GM21786 (cell line): ENCODE data around the gene CNN2.

Experiments
- ATAC-seq: cut with Tn5 transposase; IDR thresholded peaks from one replicate; pipeline ENCODE4 v1.9.1; 2021; ENCODE audit not compliant: unreplicated experiment

The CNN2 gene

DNA sequence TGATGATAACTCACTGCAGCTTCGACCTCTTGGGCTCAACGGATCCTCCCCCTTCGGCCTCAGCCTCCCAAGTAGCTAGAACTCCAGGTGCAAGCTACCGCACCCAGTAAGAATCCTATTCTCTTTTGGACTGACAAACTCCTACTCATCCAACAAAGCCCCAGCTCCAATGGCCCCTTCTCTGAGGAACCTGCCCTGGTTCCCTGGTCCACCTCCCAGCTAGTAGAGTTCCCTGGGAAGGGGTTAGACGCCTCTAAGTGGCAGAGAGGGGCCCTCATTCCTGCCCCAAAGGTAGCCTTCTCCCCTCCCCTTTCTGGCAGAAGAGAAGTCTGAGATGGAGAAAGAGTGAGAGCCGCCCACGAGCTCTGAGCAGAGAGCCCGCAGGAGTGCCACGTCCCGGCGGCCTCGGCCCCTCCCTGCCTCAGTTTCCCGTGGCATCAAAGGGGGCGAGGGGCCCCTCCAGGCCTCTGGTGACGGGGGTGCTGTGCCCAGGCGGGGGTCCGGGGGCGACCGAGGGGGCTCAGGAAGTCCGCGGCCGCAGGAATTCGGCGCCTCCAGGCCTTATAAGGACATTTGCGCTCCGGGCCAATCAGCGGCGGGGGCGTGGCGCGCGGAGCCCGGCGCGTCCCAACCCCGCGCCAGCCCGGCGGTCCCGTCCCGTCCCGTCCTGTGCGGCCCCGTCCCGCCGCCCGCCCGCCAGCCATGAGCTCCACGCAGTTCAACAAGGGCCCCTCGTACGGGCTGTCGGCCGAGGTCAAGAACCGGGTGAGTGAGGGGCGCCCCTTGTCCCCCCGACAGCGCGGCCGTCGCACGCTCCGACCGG, at the start of gene CNN2:
Gene CNN2, plus strand, starts transcription at position 649 of the 823 bp plus-strand sequence. Its CDS starts 54 bp downstream, at position 703.
- no peak for ATAC-seq

DNA sequence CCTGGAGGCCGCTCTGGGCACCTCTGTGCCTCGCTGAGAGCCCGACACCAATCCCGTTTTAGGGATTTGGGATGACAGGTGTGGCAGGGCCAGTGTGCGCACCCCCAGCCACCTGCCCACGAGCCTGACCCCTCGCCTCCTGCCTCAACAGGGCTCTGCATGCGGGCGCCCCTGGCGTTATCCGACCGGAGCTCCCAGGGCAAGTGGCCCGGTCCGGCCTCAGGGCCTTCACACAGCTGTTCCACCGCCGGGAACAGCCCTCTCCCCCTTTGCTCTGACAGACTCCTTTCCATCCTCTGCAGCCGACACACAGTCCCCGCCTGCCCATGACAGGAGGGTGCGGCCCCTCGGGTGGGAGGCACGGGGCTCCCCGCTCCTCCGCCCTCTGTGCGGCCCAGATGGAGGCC, 49.3 kb upstream of the CNN2 start:
- ATAC-seq, result no peak

DNA sequence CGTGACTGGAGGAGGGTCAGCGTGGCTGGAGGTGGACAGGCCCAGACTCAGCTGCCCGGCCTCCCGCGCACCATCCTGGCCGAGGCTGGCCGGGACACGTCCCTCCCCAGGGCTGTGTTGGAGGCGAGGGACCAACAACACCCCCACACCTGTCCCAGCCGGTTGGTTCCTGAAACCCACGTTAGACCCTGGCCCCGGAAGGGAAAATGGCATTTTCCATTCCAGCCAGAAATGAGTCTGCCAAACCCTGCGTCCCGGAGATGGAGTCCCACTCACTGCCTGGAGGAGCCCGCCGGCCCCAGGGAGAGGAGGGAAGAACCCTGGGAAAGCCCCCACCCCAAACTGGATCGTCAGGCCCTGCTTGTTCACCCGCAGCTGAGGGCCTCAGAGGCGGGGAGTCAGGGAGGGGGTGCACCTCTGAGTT, 47.1 kb upstream of the CNN2 start:
- no peak for ATAC-seq

DNA sequence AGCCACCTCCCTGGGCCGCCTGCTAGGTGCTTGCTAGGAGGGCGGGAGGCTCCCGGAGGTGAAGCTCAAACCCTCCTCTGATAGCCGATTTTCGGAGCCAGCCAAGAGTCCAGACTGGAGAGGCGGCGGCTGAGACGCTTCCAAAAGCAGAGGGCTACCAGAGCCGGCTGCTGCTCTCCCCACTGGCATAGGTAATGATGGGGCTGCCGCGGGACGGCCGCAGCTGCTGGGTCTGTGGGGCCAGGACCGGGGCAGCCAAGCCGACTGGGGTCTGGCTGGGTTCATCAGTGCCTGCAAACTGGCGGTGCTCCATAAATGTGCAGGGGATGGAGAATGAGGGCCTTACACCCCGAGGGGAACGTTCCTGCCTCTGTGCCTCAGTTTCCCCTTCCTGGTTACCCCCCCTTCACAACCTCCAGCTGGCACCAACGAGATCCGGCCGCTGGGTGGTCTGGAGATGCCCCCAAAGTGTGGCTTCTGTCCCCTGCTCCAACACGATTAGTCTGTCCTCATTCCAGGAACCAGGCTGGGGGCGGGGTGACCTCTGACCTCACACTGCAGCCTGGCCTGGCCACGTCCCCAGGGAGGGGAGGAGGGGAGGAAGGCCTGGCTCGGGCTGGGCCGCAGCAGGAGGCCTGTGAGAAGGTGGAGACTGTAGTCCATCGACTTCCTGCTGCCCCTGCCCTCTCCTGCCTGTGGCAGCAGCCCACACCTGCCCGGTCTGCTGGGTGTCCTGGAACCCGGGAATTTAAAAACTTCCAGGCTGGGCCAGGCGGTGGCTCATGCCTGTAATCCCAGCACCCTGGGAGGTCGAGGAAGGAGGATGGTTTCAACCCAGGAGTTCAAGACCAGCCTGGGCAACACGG, 46.0 kb upstream of the CNN2 start:
- ATAC-seq, result no peak

DNA sequence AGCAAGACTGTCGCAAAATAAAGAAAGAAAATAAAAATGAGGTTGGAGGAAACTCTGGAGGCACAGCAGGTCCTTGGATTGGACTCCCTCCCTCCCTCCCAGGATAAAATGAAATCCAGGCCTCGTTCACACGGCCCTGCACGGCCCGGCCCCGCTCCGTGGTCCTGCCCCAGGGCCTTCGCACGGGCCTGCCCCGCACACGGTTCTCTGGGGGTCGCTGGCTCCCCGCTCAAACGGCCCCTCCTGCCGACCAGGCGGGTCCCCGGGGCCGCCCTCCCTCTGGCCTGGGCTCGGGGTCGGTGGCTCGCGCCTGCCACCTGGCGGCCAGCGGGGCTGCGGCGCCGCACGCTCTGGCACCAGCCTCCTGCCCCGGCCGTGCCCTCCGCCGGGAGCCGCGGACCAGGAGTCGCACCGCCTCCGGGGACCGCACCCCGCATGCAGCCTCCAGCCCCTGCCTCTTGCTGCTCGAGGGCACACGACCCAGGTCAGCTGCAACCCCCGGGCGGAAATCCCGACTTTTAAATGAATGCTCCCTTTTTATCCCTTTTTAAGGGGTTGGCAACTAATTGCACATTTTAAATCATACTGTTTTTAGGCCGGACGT, 43.7 kb upstream of the CNN2 start:
- no peak for ATAC-seq

DNA sequence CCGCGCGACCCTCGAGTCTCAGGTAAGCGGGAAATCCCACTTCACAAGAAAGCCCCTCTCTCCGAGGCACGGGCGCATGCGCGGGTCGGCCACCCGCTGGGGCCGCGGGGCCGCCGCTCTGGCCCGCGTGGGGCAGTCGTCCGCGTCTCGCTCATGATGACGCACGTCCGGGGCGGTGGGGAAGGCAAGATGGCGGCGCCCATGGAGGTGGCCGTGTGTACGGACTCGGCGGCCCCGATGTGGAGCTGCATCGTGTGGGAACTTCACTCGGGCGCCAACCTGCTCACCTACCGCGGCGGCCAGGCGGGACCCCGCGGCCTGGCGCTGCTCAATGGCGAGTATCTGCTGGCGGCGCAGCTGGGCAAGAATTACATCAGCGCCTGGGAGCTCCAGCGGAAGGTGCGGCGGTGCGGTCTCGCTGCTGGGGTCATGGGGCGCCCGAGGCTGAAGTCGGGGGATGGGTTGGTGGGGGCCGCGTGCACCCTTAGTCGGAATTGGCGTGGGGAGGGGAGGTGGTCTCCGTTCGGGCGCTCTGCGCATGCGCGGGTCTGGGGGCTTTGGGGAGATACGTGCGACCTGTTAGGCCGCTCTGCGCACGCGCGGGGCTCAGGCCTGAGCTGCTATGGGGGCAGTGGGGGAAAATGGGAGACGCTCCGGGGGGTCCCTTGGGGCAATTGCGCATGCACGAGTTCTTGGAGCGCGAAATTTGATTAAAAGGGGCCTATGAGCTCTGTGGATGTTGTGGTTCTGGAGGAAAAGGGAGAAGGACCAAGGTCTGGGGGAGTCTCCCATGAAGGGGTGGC, 42.0 kb upstream of the CNN2 start, which contains the start of gene WDR18:
Gene WDR18, plus strand, starts transcription at position 181 of the 803 bp plus-strand sequence. Its CDS starts 9 bp downstream, at position 190.
- ATAC-seq, result no peak

DNA sequence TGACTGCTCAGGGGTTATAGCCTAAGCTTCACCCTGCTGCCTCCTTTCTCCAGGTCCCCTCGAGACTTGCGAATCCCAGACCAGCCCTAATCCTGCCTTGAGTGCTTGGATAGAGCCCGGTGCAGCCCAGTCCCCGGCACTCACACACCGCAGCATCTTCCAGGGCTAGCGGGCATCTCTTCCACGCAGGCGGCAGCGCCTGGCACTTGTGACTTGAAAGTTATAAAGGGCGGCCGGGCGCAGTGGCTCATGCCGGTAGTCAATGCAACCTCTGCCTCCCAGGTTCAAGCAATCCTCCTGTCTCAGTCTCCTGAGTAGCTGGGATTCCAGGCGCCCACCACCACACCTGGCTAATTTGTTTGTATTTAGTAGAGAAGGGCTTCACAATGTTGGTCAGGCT, 40.3 kb upstream of the CNN2 start:
- no peak for ATAC-seq

DNA sequence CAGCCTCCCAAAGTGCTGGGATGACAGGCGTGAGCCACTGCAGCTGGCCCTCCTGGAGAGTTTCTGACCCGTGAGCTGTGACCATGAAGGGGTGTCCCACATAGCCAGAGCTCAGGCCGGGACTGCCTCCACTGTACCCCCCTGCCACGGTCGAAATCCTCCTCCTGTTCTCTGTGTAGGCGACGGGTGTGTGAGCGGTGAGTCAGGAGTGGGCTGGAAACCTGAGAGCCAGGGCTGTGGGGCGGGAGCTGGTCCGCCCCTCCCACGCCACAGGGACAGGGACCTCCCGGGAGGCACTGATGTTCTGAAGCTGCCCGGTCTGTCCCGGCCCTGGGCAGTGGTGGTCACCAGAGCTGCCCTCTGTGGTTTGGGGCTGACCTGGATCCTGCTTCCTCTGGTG, 38.3 kb upstream of the CNN2 start:
- no peak for ATAC-seq

DNA sequence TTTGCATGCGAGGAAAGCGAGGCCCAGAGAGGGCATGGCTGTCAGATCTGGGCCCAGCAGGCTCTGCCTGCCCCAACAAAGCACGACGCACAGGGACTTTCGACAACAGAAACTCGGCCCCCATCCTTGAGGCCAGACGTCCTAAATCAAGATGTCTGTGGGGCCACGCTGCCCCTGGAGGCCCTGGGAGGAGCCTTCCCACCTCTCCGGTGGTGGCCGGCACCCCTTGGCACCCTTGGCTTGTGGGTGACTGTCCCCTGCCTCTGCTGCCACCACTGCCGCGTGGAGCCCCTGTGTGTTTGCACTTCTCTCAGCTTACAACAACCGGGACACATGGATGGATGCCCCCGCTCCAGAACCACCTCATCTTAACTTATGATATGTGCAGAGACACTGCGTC, 37.9 kb upstream of the CNN2 start:
- no peak for ATAC-seq

DNA sequence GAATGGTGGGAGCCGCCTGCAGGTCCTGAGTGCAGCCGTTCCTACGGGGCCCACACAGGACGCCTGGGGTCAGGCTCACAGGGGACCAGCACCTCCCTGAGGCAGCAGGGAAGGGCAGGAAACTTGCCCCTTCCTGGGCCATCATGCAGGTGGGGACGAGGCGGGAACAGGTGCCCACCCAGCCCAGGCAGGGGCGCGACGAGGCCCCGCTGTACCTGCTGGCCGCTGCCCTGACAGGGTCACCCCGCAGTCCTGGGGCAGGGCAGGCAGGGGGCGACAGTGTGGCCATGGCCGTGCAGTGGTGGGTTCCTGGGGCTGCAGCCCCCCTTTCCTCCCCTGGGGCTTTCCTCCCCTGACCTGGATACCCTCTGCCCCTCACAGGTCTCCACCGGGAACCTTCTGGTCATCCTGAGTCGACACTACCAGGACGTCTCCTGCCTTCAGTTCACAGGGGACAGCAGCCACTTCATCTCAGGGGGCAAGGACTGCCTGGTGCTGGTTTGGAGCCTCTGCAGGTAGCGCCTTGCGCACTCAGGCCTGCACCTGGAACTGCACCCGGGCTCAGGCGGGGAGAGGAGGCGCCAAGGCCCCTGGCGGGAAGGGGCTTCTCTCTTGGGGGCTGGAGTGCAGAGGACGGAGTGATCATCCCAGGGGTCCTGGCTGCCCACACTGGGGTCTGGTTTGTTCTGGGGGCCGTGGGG, 36.9 kb upstream of the CNN2 start:
- ATAC-seq, result no peak

DNA sequence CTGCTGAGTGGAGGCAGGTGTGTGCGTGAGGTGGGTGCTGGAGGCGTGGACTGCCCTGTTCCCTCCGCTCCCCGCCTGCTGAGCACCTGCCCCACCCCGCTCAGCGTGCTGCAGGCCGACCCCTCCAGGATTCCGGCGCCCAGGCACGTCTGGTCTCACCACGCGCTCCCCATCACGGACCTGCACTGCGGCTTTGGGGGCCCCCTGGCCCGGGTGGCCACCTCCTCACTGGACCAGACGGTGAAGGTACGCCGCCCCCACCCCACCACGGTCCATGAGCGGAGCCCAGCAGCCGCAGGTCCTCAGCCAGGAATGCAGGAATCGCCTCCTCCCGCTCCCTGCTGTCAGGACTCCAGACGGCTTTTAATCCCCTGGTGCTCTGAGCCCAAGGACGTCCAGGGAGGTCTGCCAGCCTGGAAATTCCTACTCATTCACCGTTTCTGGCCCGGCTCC, 36.3 kb upstream of the CNN2 start:
- no peak for ATAC-seq

DNA sequence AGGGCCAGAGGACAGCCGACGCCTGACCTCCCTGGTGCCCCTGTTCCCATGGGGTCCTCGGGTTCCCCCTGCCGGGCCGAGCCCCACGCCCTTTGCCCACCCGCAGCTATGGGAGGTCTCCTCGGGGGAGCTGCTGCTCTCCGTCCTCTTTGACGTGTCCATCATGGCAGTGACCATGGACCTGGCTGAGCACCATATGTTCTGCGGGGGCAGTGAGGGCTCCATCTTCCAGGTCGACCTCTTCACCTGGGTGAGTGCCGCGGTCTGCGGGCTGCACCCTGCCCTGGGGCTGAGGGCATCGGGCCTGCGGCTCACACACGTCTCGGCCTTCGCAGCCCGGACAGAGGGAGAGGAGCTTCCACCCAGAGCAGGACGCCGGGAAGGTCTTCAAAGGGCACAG, 35.7 kb upstream of the CNN2 start:
- no peak for ATAC-seq

DNA sequence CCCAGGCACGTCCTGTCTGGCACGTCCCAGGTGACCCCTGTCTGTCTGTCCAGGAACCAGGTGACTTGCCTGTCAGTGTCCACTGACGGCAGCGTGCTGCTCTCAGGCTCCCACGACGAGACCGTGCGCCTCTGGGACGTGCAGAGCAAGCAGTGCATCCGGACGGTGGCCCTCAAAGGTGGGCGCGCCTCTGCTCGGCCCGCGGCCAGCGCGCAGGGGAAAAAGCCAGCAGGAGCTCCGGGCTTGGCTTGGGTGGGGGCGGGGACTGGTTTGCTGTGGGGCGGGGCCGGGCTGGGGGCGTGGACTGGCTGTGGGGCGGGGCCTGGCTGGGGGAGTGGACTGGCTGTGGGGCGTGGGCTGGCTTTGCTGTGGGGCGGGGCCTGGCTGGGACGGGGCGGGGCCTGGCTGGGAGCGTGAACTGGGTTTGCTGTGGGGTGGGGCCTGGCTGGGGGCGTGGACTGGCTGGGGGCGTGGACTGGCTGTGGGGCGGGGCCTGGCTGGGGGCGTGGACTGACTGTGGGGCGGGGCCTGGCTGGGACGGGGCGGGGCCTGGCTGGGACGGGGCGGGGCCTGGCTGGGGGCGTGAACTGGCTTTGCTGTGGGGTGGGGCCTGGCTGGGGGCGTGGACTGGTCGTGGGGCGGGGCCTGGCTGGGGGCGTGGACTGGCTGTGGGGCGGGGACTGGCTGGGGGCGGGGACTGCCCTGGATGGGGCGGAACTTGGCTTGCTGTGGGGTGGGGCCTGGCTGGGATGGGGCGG, 35.1 kb upstream of the CNN2 start:
- ATAC-seq, result no peak

DNA sequence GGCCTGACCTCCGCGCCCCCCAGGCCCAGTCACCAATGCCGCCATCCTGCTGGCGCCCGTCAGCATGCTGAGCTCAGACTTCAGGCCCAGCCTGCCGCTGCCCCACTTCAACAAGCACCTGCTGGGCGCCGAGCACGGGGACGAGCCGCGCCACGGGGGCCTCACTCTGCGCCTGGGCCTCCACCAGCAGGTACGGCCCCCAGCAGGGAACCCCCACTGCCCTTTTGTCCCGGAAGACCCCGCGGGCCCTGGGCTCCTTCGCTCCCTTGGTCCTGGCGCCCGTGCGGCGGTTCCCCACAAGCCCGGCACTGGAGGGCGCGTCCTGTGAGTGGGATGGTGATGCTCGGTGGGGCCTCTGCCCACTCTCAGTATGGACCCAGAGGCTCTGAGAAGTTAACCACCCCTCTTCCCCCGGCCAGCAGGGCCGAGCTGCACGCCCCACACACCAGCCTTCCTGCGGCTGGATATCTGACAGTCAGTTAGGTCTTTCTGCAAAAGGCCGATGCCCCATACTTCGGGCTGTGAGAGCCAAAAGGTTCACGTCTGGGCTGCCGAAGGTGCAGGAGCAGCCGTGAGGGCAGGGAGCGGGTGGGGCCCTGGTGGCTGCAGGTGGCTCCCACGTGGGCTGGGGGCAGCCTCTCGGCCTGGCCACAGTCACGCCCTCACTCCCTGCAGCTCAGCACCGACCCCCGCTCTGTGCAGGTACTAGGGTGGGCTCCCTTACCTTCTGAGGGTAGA, 34.3 kb upstream of the CNN2 start:
- no peak for ATAC-seq

DNA sequence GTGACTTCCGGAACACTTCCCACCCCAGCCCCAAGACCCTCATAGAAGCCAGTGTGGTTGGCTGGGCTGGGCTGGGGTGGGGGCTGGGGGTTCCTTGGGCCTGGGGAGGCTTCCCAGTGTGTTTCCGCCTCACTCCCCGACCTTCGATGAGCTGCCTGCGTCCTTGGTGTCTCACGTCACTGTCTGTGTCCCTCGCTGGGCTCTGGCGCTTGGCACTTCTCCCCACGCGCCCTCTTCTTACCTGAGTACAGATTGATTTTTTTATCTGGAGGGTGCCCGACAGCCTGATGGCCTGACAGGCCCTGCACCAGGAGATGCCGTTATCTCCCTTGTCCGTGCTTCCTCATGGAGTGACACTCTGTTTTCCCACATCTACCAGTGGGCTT, 33.7 kb upstream of the CNN2 start:
- no peak for ATAC-seq

DNA sequence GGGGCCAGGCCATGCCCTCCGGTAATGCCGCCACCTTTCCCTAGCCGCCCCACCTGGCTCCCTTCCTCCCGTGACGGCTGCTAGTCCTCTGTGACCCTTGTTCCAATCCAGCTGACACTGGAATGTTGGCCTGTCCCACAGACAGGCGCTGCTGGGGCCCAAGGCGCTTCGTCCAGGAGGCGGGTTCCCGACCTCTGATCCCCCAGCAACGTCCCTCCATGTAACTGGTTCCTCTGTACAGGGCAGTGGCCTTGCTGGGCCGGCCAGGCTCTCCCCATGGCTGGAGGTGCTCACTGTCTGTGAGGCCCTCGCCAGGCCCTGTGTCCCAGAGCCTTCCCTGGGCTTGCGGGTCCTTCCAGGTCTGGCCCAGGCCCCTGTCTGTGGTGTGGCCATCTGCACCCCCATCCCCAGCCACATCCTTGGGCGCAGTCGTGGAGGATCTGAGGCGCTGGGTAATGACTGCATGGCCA, 33.0 kb upstream of the CNN2 start:
- no peak for ATAC-seq

DNA sequence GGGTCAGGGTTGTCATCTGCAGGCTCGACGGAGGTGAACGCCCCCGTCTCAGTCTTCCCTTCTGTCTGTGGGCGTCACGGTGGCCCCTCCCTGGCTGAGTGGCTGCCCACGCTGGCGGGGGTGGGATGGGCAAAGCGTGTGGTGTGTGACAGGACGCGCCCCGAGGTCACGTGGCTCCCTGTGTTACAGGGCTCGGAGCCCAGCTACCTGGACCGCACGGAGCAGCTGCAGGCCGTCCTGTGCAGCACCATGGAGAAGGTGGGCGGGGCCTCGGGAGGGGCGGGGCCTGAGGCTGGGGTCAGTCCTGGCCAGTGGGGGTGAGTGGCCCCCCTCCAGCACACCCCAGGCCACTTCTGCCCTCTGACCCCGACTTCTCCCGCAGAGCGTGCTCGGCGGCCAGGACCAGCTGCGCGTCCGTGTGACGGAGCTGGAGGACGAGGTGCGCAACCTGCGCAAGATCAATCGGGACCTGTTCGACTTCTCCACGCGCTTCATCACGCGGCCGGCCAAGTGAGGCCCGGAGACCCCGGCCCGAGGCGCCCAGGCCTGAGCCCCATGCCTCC, 32.5 kb upstream of the CNN2 start:
- ATAC-seq, result no peak

DNA sequence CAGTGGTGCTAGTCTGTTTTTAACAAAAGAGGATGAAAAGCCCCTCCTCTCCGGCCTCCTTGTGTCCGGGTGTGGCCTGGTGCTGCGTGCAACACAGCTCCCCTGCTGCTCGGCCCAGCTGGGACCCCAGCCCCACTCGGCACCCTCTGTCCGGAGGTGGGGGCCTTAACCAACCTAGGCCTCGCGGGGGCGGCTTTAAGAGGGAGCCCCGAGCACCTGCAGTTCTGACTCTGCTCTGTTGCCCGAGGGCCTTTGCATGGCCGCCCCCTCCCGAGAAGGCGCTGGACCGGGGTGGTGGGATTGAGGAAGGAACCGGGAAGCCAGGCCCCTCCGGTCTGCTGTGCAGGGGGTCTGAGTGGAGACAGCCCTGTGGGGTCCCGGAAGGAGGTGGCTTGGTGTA, 31.9 kb upstream of the CNN2 start:
- no peak for ATAC-seq
